Measurements from ENCODE around the gene CCDC167.

GRCh38 chr6:37456816-37457560 lies 42.7 kb downstream of the CCDC167 start:
- TF ChIP-seq POLR2A (IDR thresholded peaks at IDR 0.05; ENCODE audit: low read length): no peak
- TF ChIP-seq GATA1 (IDR thresholded peaks at IDR 0.05; ENCODE audit: low read depth, low read length): no peak

Measured in erythroblast (primary cell).